ENCODE measurements around the gene CPAMD8. TPM values are rescaled to one million over a fixed set of nuclear protein-coding genes. Genes with fewer than 3 reads are reported as not detected.

CPAMD8 gene
- total and polyA plus RNA-seq, 10 of the 15 experiments (the other 5 are each of a cell fraction or from before 2014, with no cell fraction given): 0.12 to 0.97 (median 0.25) TPM; not detected in 3

DNA sequence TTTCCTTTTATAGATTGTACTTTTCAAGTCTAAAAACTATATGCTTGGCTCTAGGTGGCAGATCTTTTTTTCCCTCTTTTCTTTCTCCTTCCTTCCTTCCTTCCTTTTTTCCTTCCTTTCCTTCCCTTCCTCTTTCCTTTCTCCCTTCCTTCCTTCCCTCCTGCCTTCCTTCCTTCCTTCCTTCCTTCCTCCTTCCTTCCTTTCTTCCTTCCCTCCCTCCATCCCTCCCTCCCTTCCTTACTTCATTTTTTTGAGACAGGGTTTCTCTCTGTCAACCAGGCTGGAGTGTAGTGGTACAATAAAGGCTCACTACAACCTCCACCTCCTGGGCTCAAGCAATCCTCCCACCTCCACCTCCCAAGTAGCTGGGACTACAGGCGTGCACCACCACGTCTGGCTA, 89.7 kb downstream of the CPAMD8 start (continued):
- TF ChIP-seq, protein P1, sequence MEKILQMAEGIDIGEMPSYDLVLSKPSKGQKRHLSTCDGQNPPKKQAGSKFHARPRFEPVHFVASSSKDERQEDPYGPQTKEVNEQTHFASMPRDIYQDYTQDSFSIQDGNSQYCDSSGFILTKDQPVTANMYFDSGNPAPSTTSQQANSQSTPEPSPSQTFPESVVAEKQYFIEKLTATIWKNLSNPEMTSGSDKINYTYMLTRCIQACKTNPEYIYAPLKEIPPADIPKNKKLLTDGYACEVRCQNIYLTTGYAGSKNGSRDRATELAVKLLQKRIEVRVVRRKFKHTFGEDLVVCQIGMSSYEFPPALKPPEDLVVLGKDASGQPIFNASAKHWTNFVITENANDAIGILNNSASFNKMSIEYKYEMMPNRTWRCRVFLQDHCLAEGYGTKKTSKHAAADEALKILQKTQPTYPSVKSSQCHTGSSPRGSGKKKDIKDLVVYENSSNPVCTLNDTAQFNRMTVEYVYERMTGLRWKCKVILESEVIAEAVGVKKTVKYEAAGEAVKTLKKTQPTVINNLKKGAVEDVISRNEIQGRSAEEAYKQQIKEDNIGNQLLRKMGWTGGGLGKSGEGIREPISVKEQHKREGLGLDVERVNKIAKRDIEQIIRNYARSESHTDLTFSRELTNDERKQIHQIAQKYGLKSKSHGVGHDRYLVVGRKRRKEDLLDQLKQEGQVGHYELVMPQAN (conservative IDR thresholded peaks at IDR 0.05): no peak

DNA sequence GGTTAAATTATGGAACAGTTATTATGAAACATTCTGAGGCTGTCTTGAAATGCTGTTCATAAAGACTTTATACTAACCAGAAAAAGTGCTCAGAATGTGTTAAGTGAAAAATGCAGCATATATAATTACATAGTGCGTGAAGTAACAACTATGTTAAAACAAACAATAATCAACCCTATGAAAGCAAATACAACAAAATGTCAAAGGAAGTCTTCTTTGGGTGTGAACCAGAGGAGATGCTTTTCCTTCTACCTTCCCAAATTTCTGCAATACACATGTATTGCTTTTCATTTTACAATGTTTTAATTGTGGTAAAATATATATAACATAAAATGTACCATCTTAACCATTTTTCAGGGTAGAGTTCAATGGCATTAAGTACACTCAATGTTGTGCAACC, 92.1 kb downstream of the CPAMD8 start:
- ChIA-PET POLR2A (no interaction called here), CTCF (no interaction called here), SMC1A (ENCODE audit: uncharacterized antibody, unreplicated experiment) (interaction anchor here (0.9 kb wide), 1 partner anchor 220 kb away, joined by 3 read pairs; no protein-coding TSS in a partner anchor), RAD21 (ENCODE audit: unreplicated experiment) (no interaction called here)
- no peak for DNase-seq (ENCODE audit: low read depth, low spot score)
- Histone ChIP-seq H2AFZ (ENCODE audit: control insufficient read depth, low read depth, low read length) (no peak overlapping the region), H3K27me3 (replicated peaks in 1 of 2; ENCODE audit: control insufficient read depth in 2 of 2, insufficient read depth in 2 of 2, low read length in 1 of 2) (no peaks in the 10 kb centered on the region), H3K79me2 (ENCODE audit: control insufficient read depth, insufficient read depth, low read length) (no peaks in the 10 kb centered on the region), H3K4me2 (ENCODE audit: control insufficient read depth, insufficient read depth) (no peak overlapping the region), H3K36me3 (ENCODE audit: control insufficient read depth in 2 of 2, insufficient read depth in 2 of 2, low read length in 1 of 2) (no peaks in the 10 kb centered on the region), H3K9ac (ENCODE audit: control insufficient read depth, insufficient read depth, low read length) (no peak overlapping the region), H4K20me1 (ENCODE audit: control insufficient read depth, insufficient read depth) (no peaks in the 10 kb centered on the region), H3K9me3 (replicated peaks; ENCODE audit: control insufficient read depth, insufficient read depth, low read length) (no peaks in the 10 kb centered on the region; the same call in 2 of the 3 replicates), H3K27ac (ENCODE audit: control insufficient read depth, insufficient read depth) (no peak overlapping the region), H3K4me3 (no peak overlapping the region), H3K4me1 (ENCODE audit: control insufficient read depth, insufficient read depth, low read length) (no peaks in the 10 kb centered on the region)
- intact Hi-C loops (cut with micrococcal nuclease; ENCODE audit: unreplicated experiment) (no loop called here), in situ Hi-C loops (cut with MboI) (no loop called here)
- WGBS (ENCODE audit: insufficient coverage, insufficient replicate concordance, low lambda C conversion rate, missing lambda C conversion rate): 96% methylated on average over 1 of the region's 1 CpG
- no peak for FAIRE-seq
- ATAC-seq: no peak
- TF ChIP-seq RFX5 (IDR thresholded peaks at IDR 0.05; ENCODE audit: low read depth, low read length) (no peak), DPF2 (IDR thresholded peaks at IDR 0.05) (no peak), BMI1 (IDR thresholded peaks at IDR 0.05; ENCODE audit: borderline replicate concordance) (no peak), MEF2A (IDR thresholded peaks at IDR 0.05; ENCODE audit: insufficient read depth, low read depth, low read length) (no peak), ATF7 (IDR thresholded peaks at IDR 0.05; ENCODE audit: low read depth) (no peak), BCL11A (IDR thresholded peaks at IDR 0.05; ENCODE audit: low read depth, low read length) (no peak), SMC3 (IDR thresholded peaks at IDR 0.05; ENCODE audit: borderline replicate concordance, low read length) (no peak), EED (IDR thresholded peaks at IDR 0.05; ENCODE audit: low read depth) (no peak), HCFC1 (IDR thresholded peaks at IDR 0.05; ENCODE audit: low read length) (no peak), NRF1 (conservative IDR thresholded peaks at IDR 0.05; ENCODE audit: low read depth, low read length) (no peak), JUNB (IDR thresholded peaks at IDR 0.05) (no peak), RB1 (IDR thresholded peaks at IDR 0.05; ENCODE audit: borderline replicate concordance) (no peak), MYC (IDR thresholded peaks at IDR 0.05; ENCODE audit: insufficient read depth, insufficient read length, insufficient replicate concordance, low read length, severe bottlenecking) (no peak), NFYA (IDR thresholded peaks at IDR 0.05; ENCODE audit: borderline replicate concordance, low read depth, low read length) (no peak)
- TF ChIP-seq, protein P2, sequence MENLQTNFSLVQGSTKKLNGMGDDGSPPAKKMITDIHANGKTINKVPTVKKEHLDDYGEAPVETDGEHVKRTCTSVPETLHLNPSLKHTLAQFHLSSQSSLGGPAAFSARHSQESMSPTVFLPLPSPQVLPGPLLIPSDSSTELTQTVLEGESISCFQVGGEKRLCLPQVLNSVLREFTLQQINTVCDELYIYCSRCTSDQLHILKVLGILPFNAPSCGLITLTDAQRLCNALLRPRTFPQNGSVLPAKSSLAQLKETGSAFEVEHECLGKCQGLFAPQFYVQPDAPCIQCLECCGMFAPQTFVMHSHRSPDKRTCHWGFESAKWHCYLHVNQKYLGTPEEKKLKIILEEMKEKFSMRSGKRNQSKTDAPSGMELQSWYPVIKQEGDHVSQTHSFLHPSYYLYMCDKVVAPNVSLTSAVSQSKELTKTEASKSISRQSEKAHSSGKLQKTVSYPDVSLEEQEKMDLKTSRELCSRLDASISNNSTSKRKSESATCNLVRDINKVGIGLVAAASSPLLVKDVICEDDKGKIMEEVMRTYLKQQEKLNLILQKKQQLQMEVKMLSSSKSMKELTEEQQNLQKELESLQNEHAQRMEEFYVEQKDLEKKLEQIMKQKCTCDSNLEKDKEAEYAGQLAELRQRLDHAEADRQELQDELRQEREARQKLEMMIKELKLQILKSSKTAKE (IDR thresholded peaks at IDR 0.05; ENCODE audit: low read depth, poor library complexity, severe bottlenecking): no peak
- no TSS peak for BruUV-seq (replicated peaks)

All from GM12878 (cell line).